GM12878 (cell line): ENCODE measurements around the gene GPR4.

Source experiments
- ASH2L ChIP-seq: fragments of 300-600, 200-600 bp; sonication (generic); IDR thresholded peaks from 2 replicates; pipeline ENCODE4 v1.6.1; 2017; ENCODE audit warnings: low read depth, mild to moderate bottlenecking, borderline replicate concordance
- CTCF ChIP-seq, 3 experiments: IDR thresholded peaks in 2 of 3; conservative IDR thresholded peaks in 1 of 3; 2 replicates each; pipeline ENCODE4 v1.5.1; 2011; ENCODE audit warnings: low read depth in 3 of 3, low read length in 3 of 3, mild to moderate bottlenecking in 3 of 3, control low read depth in 2 of 3, moderate library complexity in 2 of 3, inconsistent platforms in 1 of 3, mixed read lengths in 1 of 3; ENCODE audit not compliant: control insufficient read depth in 2 of 3, insufficient read depth in 1 of 3; ENCODE audit errors: extremely low read depth in 1 of 3

DNA sequence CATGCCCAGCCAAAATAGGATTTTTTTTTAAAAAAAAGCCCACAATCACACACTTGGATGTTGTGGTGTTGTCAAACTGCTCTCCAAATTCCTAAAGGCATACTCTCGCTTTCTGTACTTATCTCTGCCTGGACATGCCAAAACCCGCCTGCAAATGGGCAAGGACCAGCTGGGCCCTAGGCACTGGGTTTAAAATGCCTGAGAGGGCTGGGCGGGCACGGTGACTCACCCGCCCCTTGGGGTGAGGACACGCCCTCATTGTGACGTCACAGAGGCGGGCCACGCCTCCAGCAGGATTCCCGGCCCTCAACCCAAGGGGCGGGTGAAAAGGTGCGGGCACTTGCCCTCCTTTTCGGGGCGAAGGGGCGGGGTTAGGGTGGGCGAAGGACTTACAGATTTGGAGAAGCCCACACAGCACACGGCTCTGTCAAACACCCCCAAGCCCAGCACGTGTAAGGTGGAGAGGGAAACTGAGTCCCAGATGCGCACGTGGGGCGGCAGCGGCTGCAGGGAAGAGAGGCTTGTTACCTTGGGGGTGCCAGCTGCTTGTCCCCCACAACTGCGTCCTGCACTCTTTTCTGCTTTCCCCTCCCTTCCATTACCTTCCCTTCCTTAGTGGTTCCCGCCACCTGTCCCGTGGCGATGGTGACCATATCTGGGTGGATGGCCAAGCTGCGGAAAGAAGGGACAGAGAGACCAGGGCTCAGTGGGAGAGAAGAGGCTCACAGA lies 30.6 kb upstream of the GPR4 start:
- TF ChIP-seq ASH2L, result no peak
- TF ChIP-seq CTCF (IDR thresholded peaks at IDR 0.05 in 2 of 3, conservative IDR thresholded peaks at IDR 0.05 in 1 of 3; ENCODE audit: control insufficient read depth in 2 of 3, extremely low read depth in 1 of 3, insufficient read depth in 1 of 3, low read depth in 3 of 3, low read length in 3 of 3), result no peak
